Mononuclear cell (primary cell): ENCODE measurements around the gene ACOT2. TPM values are rescaled to one million over a fixed set of nuclear protein-coding genes. Genes with fewer than 3 reads are reported as not detected.
"Not testable (repeated sequence)": the region's sequence is repeated elsewhere in the genome, so short reads cannot be mapped to it uniquely, and the experiment has no call there.

Experiments used
- H3K27me3 ChIP-seq: 2 replicates; pipeline ENCODE4 v1.6.0; 2011; ENCODE audit warnings: low read length, control low read depth; ENCODE audit not compliant: insufficient read depth
- H3K4me1 ChIP-seq: 2 replicates; pipeline ENCODE4 v1.5.1; 2011; ENCODE audit warnings: mild to moderate bottlenecking, low read length, control low read depth; ENCODE audit not compliant: insufficient read depth
- H3K4me3 ChIP-seq: 2 replicates; pipeline ENCODE4 v1.5.1; 2011; ENCODE audit warnings: mild to moderate bottlenecking, low read length, moderate library complexity
- H3K9me3 ChIP-seq: 2 replicates; pipeline ENCODE4 v1.5.1; 2011; ENCODE audit warnings: low read depth, mild to moderate bottlenecking, control low read depth, low read length
- total RNA-seq: library from RNA; depleted of rRNA; stranded (reverse); fragments of >200 nt; gene quantifications from one replicate; pipeline ENCODE4 v1.2.3, GENCODE V29; 2012

Gene ACOT2
- total RNA-seq, 1 donor: 12.9 TPM

GRCh38 chr14:73589116-73589515 lies 20.1 kb downstream of the ACOT2 start:
- no peaks in the 10 kb centered on the region for H3K27me3 ChIP-seq
- no peaks in the 10 kb centered on the region for H3K9me3 ChIP-seq
- H3K4me1 ChIP-seq: peaks cover 12% of the 10 kb centered on the region
- H3K4me3 ChIP-seq: no peak overlapping the region

- peaks cover 12% of the 10 kb centered on the region for H3K4me1 ChIP-seq
- not testable (repeated sequence) for H3K9me3 ChIP-seq, H3K4me3 ChIP-seq
Measured at GRCh38 chr14:73590673-73591004, 21.6 kb downstream of the ACOT2 start.

GRCh38 chr14:73591690-73592449 lies 22.9 kb downstream of the ACOT2 start, which contains the start of gene ACOT4:
TSS of gene ACOT4 (plus strand) at chr14:73591873. CDS start at chr14:73591960, 87 bp downstream.
- no peaks in the 10 kb centered on the region for H3K27me3 ChIP-seq
- H3K4me3 ChIP-seq: peak within 1 kb of the TSS; percentile 49
- H3K4me1 ChIP-seq: peaks cover 12% of the 10 kb centered on the region
- H3K9me3 ChIP-seq: no peaks in the 10 kb centered on the region

More at GRCh38 chr14:73590673-73591004, 21.6 kb downstream of the ACOT2 start:
- H3K27me3 ChIP-seq: not testable (repeated sequence)

GRCh38 chr14:73594491-73594890 lies 25.5 kb downstream of the ACOT2 start:
- Histone ChIP-seq H3K9me3 (no peaks in the 10 kb centered on the region), H3K4me1 (peaks cover 12% of the 10 kb centered on the region), H3K4me3 (no peak overlapping the region), H3K27me3 (no peaks in the 10 kb centered on the region)

GRCh38 chr14:73599499-73599898 lies 30.5 kb downstream of the ACOT2 start:
- Histone ChIP-seq H3K4me1 (no peaks in the 10 kb centered on the region), H3K4me3 (no peak overlapping the region), H3K9me3 (no peaks in the 10 kb centered on the region), H3K27me3 (no peaks in the 10 kb centered on the region)

GRCh38 chr14:73602994-73603393 lies 34.0 kb downstream of the ACOT2 start:
- no peaks in the 10 kb centered on the region for H3K4me1 ChIP-seq
- H3K9me3 ChIP-seq: no peaks in the 10 kb centered on the region
- no peaks in the 10 kb centered on the region for H3K27me3 ChIP-seq
- H3K4me3 ChIP-seq: no peak overlapping the region

GRCh38 chr14:73606271-73606670 lies 37.3 kb downstream of the ACOT2 start:
- H3K27me3 ChIP-seq: no peaks in the 10 kb centered on the region
- H3K9me3 ChIP-seq: no peaks in the 10 kb centered on the region
- no peak overlapping the region for H3K4me3 ChIP-seq
- H3K4me1 ChIP-seq: no peaks in the 10 kb centered on the region

- Histone ChIP-seq H3K27me3 (no peaks in the 10 kb centered on the region), H3K4me3 (no peak overlapping the region), H3K4me1 (no peaks in the 10 kb centered on the region), H3K9me3 (no peaks in the 10 kb centered on the region)
Measured at GRCh38 chr14:73607241-73607640, 38.2 kb downstream of the ACOT2 start.

GRCh38 chr14:73610687-73611086 lies 41.7 kb downstream of the ACOT2 start:
- peaks cover 5% of the 10 kb centered on the region for H3K27me3 ChIP-seq
- H3K4me3 ChIP-seq: no peak overlapping the region
- no peaks in the 10 kb centered on the region for H3K9me3 ChIP-seq
- peaks cover 8% of the 10 kb centered on the region for H3K4me1 ChIP-seq

- Histone ChIP-seq H3K4me1 (peaks cover 8% of the 10 kb centered on the region), H3K4me3 (peak within 1 kb of the TSS; percentile 51), H3K9me3 (no peaks in the 10 kb centered on the region), H3K27me3 (peaks cover 5% of the 10 kb centered on the region)
Measured at GRCh38 chr14:73612339-73613045, 43.5 kb downstream of the ACOT2 start, which contains the start of gene ACOT6. TSS of gene ACOT6 (plus strand) at chr14:73612517. CDS start at chr14:73612572, 55 bp downstream.

- Histone ChIP-seq H3K4me1 (peaks cover 8% of the 10 kb centered on the region), H3K4me3 (peak overlapping the region; percentile 51), H3K9me3 (no peaks in the 10 kb centered on the region), H3K27me3 (peaks cover 5% of the 10 kb centered on the region)
Measured at GRCh38 chr14:73613046-73613383, 44.0 kb downstream of the ACOT2 start.

GRCh38 chr14:73613419-73613963 lies 44.5 kb downstream of the ACOT2 start:
- Histone ChIP-seq H3K9me3 (no peaks in the 10 kb centered on the region), H3K27me3 (peaks cover 5% of the 10 kb centered on the region), H3K4me3 (no peak overlapping the region), H3K4me1 (peaks cover 8% of the 10 kb centered on the region)

GRCh38 chr14:73616831-73617230 lies 47.8 kb downstream of the ACOT2 start:
- Histone ChIP-seq H3K27me3 (peaks cover 5% of the 10 kb centered on the region), H3K4me3 (no peak overlapping the region), H3K9me3 (no peaks in the 10 kb centered on the region), H3K4me1 (peaks cover 8% of the 10 kb centered on the region)

- H3K9me3 ChIP-seq: no peaks in the 10 kb centered on the region
- H3K4me3 ChIP-seq: no peak overlapping the region
- H3K27me3 ChIP-seq: no peaks in the 10 kb centered on the region
- H3K4me1 ChIP-seq: no peaks in the 10 kb centered on the region
Measured at GRCh38 chr14:73619524-73619923, 50.5 kb downstream of the ACOT2 start.

- Histone ChIP-seq H3K9me3 (no peaks in the 10 kb centered on the region), H3K4me3 (no peak overlapping the region)
Measured at GRCh38 chr14:73620268-73620667, 51.3 kb downstream of the ACOT2 start.

More at GRCh38 chr14:73620268-73620667, 51.3 kb downstream of the ACOT2 start:
- no peaks in the 10 kb centered on the region for H3K4me1 ChIP-seq
- no peaks in the 10 kb centered on the region for H3K27me3 ChIP-seq
